Vagina (tissue), 2 donors: ENCODE results near the gene UTP25.

Experiments
- CTCF ChIP-seq, 3 experiments: fragments of 450-650 bp in 2 of 3; fragments of 200-600 bp in 1 of 3; sonication (generic) in 1 of 3; IDR thresholded peaks; one replicate each; pipeline ENCODE4 v1.5.1; 2017 to 2019; ENCODE audit warnings: antibody characterized with exemption in 3 of 3, mild to moderate bottlenecking in 2 of 3, moderate library complexity in 2 of 3
- POLR2A ChIP-seq, 2 donors: fragments of 450-650 bp; IDR thresholded peaks; one replicate each; pipeline ENCODE4 v1.6.1; 2017; ENCODE audit warnings: antibody characterized with exemption in 2 of 2, mild to moderate bottlenecking in 2 of 2, moderate library complexity in 2 of 2

DNA sequence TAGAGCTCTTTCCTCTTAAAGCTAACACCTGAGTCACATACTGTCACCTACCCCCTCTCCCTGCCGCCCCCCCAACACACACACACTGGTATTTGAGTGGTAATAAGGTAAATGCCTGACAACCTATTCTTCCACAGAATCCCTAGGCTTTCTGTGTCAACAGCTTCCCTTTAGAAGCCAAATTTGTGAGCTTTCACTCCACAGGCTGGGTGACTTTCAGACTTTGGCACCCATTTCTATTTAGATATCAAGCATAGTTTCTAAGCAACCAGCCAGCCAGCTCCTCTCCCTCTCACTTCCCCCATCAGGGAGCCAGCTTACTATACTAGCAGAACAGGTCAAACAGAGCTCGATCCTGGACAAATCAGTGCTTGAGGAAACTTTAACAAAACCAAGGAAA is 40.2 kb upstream of the UTP25 start:
- TF ChIP-seq CTCF (IDR thresholded peaks at IDR 0.05) (no peak), POLR2A (IDR thresholded peaks at IDR 0.05) (no peak)
